NT2/D1 (cell line): ENCODE results near the gene USP7.

Experiments
- SUZ12 ChIP-seq: IDR thresholded peaks from 2 replicates; pipeline ENCODE4 v1.6.1; 2011; ENCODE audit not compliant: insufficient read length, insufficient read depth; ENCODE audit errors: extremely low read depth
- YY1 ChIP-seq: IDR thresholded peaks from 2 replicates; pipeline ENCODE4 v1.6.1; 2011; ENCODE audit not compliant: insufficient read length, insufficient read depth
- ZNF274 ChIP-seq: IDR thresholded peaks from 2 replicates; pipeline ENCODE4 v1.6.1; 2011; ENCODE audit warnings: mild to moderate bottlenecking, low read depth, low read length

- TF ChIP-seq ZNF274 (no peak), SUZ12 (no peak), YY1 (no peak)
Observed at GRCh38 chr16:8959921-8960787, 3.6 kb downstream of the USP7 start.
